Choroid plexus epithelial cell (primary cell): Measurements from ENCODE around the gene OR5B17.

Experiments used
- DNase-seq: peaks from one replicate; pipeline ENCODE4 v3.0.0-alpha.2; 2010; ENCODE audit warnings: low read depth
- H3K4me3 ChIP-seq: 2 replicates; pipeline ENCODE4 v1.5.1; 2011; ENCODE audit warnings: low read depth, mild to moderate bottlenecking, control low read depth, low read length, moderate library complexity
- TF ChIP-seq, protein P1 (sequence below): conservative IDR thresholded peaks from 2 replicates; pipeline ENCODE4 v1.5.1; 2011; ENCODE audit warnings: low read depth, mild to moderate bottlenecking, control low read depth, inconsistent platforms, low read length, moderate library complexity

OR5B17 gene

DNA sequence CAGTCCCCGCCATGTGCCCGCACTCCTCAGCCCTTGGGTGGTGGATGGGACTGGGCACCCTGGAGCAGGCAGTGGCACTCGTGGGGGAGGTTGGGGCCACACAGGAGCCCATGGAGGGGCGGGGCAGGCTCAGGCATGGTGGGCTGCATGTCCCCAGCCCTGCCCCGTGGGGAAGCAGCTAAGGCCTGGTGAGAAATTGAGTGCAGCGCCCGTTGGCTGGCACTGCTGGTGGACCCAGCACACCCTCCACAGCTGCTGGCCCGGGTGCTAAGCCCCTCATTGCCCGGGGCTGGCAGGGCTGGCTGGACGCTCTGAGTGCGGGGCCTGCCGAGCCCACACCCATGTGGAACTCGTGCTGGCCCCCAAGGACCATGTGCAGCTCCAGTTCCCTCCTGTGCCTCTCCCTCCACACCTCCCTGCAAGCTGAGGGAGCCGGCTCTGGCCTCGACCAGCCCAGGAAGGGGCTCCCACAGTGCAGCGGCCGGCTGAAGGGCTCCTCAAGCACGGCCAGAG is 31.7 kb upstream of the OR5B17 start:
- DNase-seq = no peak
- TF ChIP-seq, protein P1, sequence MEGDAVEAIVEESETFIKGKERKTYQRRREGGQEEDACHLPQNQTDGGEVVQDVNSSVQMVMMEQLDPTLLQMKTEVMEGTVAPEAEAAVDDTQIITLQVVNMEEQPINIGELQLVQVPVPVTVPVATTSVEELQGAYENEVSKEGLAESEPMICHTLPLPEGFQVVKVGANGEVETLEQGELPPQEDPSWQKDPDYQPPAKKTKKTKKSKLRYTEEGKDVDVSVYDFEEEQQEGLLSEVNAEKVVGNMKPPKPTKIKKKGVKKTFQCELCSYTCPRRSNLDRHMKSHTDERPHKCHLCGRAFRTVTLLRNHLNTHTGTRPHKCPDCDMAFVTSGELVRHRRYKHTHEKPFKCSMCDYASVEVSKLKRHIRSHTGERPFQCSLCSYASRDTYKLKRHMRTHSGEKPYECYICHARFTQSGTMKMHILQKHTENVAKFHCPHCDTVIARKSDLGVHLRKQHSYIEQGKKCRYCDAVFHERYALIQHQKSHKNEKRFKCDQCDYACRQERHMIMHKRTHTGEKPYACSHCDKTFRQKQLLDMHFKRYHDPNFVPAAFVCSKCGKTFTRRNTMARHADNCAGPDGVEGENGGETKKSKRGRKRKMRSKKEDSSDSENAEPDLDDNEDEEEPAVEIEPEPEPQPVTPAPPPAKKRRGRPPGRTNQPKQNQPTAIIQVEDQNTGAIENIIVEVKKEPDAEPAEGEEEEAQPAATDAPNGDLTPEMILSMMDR = no peak
- H3K4me3 ChIP-seq = no peak overlapping the region

DNA sequence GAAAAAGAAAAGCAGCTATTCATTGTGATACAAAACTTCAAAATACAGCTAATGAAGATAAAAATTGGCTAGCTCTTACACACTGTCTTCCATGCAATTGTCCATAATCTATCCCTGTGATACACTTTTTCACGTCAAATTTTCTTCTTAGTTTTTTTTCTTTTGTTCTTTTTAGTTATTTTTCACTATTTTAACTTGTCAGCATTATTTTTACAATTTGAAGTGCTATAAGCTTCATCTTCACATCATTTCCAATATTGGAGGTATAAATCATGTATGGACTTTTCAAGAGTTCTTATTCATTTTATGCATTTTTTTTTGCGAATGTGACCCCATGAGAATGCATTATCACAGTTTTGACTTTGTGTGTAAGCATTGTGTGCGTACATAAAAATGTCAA is 4.1 kb downstream of the OR5B17 start:
- TF ChIP-seq, protein P1 = no peak
- no peak overlapping the region for H3K4me3 ChIP-seq
- DNase-seq = no peak

DNA sequence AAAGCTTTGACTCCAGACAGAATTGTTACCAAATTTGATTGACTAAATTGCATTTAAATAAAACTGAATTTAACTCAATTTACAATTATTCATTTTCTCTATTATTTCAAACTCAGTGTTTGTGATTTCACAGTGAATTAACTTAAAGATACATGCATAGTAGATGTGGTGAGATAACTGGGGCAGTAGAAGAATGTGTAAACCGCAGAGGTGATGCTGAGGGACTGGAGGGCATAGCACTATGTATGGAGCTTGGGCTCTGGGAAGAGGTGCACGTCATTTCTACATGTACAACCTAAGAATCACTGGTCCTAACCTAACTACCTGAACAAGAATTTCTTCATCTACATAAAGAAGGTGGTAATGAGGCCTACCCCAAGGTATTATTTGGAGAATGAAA is 13.7 kb downstream of the OR5B17 start:
- DNase-seq = no peak
- TF ChIP-seq, protein P1 = no peak

DNA sequence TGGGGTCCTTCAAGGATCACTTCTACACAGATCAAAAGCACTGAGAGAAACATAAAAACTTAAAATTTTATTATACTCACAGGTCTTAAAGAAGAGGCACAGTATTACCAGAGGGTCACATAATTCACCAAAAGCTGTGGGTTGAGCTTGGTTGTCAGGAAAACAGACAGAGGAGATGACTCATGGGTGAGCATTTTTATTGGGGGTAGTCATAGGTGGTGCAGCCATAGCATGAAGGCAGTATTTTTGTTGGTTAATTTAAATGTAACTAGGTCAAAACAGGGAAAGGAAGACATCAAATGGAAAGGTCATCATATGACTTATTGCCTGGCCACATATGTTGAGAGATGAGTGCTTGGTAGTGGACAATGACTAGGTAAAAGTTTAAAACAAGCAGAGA is 24.2 kb downstream of the OR5B17 start:
- DNase-seq = peak; percentile 79
- no peak overlapping the region for H3K4me3 ChIP-seq
- TF ChIP-seq, protein P1 = no peak

More for the DNA sequence above, 13.7 kb downstream of the OR5B17 start:
- no peak overlapping the region for H3K4me3 ChIP-seq

DNA sequence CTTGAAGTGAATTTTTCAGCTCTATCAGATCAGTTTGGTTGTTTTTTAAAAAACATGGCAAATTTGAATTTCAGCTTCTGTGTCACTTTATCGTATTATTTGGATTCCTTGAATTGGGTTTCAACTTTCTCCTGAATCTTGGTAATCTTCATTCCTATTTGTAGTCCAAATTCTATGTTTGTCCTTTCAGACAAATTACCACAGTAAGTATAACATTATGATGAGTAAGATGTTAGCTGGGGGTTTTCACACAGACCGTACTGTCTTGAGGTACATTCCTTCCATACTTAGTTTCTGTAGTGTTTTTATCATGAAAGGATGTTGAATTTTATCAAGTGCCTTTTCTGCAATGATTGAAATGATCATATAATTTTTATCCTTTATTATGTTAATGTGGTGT is 28.0 kb downstream of the OR5B17 start:
- peak; percentile 73 for DNase-seq
- TF ChIP-seq, protein P1 = no peak
- no peak overlapping the region for H3K4me3 ChIP-seq

DNA sequence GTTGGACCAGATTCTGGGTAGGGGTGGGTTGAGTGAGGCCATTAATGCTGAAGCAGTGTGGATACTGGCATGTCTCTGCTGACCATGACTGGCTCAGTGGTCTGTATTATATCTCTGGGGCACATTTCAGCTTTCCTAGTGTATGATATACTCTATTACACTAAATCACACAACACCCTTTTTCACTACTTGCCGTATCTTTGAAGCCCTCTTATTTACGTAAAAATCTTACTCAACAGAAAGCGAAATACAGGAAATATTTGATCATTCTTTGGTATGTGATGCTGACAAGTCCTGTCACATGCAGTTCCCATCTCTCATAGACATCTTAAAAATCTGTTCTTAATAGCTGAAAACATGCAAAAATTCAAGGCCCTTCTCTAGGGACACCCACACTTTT is 40.3 kb downstream of the OR5B17 start:
- TF ChIP-seq, protein P1 = no peak
- peak; percentile 50 for DNase-seq

DNA sequence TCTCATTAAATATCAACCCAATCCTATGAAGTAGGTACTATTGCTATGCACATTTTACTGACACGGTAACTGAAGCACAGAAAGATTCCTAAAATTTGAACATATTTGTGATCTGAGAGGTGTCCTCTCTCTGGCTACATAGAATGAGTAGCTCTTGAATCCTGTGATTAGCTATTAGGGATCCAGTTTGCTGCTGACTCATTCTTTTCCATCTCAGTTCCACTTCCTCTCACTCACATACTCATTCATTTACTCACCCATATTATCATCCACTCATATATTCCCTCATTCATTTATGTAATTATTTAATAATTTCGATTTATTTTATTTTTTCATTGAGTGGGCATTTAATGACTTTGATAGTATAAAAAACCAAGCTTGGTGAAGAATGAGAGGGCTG is 42.7 kb downstream of the OR5B17 start:
- peak; percentile 51 for DNase-seq
- TF ChIP-seq, protein P1 = no peak
- H3K4me3 ChIP-seq = no peak overlapping the region

More for the DNA sequence above, 40.3 kb downstream of the OR5B17 start:
- H3K4me3 ChIP-seq = no peak overlapping the region
